ENCODE data around the gene SNX11. TPM values are rescaled to one million over a fixed set of nuclear protein-coding genes. Genes with fewer than 3 reads are reported as not detected.

SNX11 gene
- total and polyA plus RNA-seq, 9 of the 15 experiments (the other 6 are each of a cell fraction or from before 2014, with no cell fraction given), result 12.4 to 24.0 (median 16.8) TPM

- FAIRE-seq (peak; percentile 37), ATAC-seq (peak; percentile 71), DNase-seq (ENCODE audit: extremely low read depth in 1 of 4, low spot score in 3 of 4) (peak in 2 of 4 experiments; percentile 21 to 37)
- ChIA-PET POLR2A (interaction anchor here (0.9 kb wide), 2 partner anchors 14 to 76 kb away, joined by 3 read pairs; no protein-coding TSS in a partner anchor), CTCF (ENCODE audit: low intra/inter-chr PET ratio) (interaction anchor here (0.6 kb wide), 1 partner anchor 484 kb away, joined by 3 read pairs; no protein-coding TSS in a partner anchor)
- in situ Hi-C loops (cut with MboI), result loop anchor here (5.0 kb wide), 1 partner anchor 58 kb away; no protein-coding TSS in a partner anchor
- H3K36me3 ChIP-seq (ENCODE audit: control insufficient read depth, insufficient read depth, low read length), result no peaks in the 10 kb centered on the region
- H3K4me1 ChIP-seq (replicated peaks in 1 of 2; ENCODE audit: control insufficient read depth in 2 of 2, insufficient read depth in 2 of 2, low read length in 2 of 2), result no peaks in the 10 kb centered on the region; a peak in 1 of 5 replicates
- 22% methylated on average over 1 of the region's 3 CpGs for WGBS (ENCODE audit: insufficient coverage, low coverage, missing lambda C conversion rate)
- H3K9me1 ChIP-seq (ENCODE audit: control insufficient read depth, insufficient read depth, low read length), result no peaks in the 10 kb centered on the region
- intact Hi-C loops (cut with micrococcal nuclease), result loop anchor here (10.0 kb wide), 1 partner anchor 290 kb away; the partner anchor contains the start of gene SCRN2
- no peaks in the 10 kb centered on the region for H4K20me1 ChIP-seq (replicated peaks; ENCODE audit: control insufficient read depth, insufficient read depth, low read length)
- no peak overlapping the region for H3K9ac ChIP-seq (ENCODE audit: insufficient read depth in 1 of 2, low read depth in 2 of 2, low read length in 2 of 2)
- peaks cover 0 to 4% of the 10 kb centered on the region in 2 experiments; a peak in 3 of 5 replicates for H3K27me3 ChIP-seq (ENCODE audit: control insufficient read depth in 2 of 2, insufficient read depth in 2 of 2, low read length in 2 of 2)
- H3K9me3 ChIP-seq (replicated peaks; ENCODE audit: control insufficient read depth, insufficient read depth, low read depth, low read length), result no peaks in the 10 kb centered on the region
- BruUV-seq (replicated peaks), result no TSS peak
- H2AFZ ChIP-seq (ENCODE audit: low read depth, low read length), result no peak overlapping the region
- no peak overlapping the region for H3K4me3 ChIP-seq
- no peaks in the 10 kb centered on the region for H3K79me2 ChIP-seq (ENCODE audit: control insufficient read depth, insufficient read depth, low read length)
- H3K4me2 ChIP-seq (ENCODE audit: insufficient read depth, low read length), result no peak overlapping the region
- H3K27ac ChIP-seq (ENCODE audit: extremely low read depth, low read depth, low read length), result no peak overlapping the region
- peak; percentile 53 for TF ChIP-seq PKNOX1 (IDR thresholded peaks at IDR 0.05)
- TF ChIP-seq RAD21 (CRISPR knock-in tag; conservative IDR thresholded peaks at IDR 0.05 in 1 of 2, IDR thresholded peaks at IDR 0.05 in 1 of 2), result peak in 1 of 2 experiments; percentile 49; a peak in 2 of 4 replicates
- no peak for TF ChIP-seq MECOM (CRISPR knock-in tag; IDR thresholded peaks at IDR 0.05)
- TF ChIP-seq REST (IDR thresholded peaks at IDR 0.05; ENCODE audit: borderline replicate concordance), result peak; percentile 34; the same call in 1 of the 2 replicates
- TF ChIP-seq REST (CRISPR knock-in tag; IDR thresholded peaks at IDR 0.05; ENCODE audit: low read depth), result no peak
- peak; percentile 49 to 58 (median 53) for TF ChIP-seq CTCF (IDR thresholded peaks at IDR 0.05 in 2 of 3, conservative IDR thresholded peaks at IDR 0.05 in 1 of 3; ENCODE audit: insufficient read depth in 2 of 3, low read depth in 1 of 3, low read length in 3 of 3)
- no peak for TF ChIP-seq BCOR (IDR thresholded peaks at IDR 0.05)
Measured at GRCh38 chr17:48134912-48135480, 27.4 kb downstream of the SNX11 start.

All from K562 (cell line).